Uterus (tissue), 4 donors: ENCODE measurements around the gene ANKRD44. TPM values are rescaled to one million over a fixed set of nuclear protein-coding genes. Genes with fewer than 3 reads are reported as not detected.

Source experiments
- DNase-seq, 2 donors: peaks; one replicate each; pipeline ENCODE4 v3.0.0-alpha.2; 2019 to 2020
- H3K27ac ChIP-seq, 2 donors: fragments of 200-600 bp; sonication (generic); 1 replicate in 1 of 2; 2 replicates in 1 of 2; pipeline ENCODE4 v1.5.1; 2016 to 2018
- H3K27me3 ChIP-seq, 2 donors: fragments of 200-600 bp; sonication (generic); one replicate each; pipeline ENCODE4 v1.5.1; 2018 to 2019; ENCODE audit warnings: control low read depth in 1 of 2
- H3K36me3 ChIP-seq, 2 donors: fragments of 200-600 bp; sonication (generic); one replicate each; pipeline ENCODE4 v1.5.1; 2019; ENCODE audit warnings: control low read depth in 1 of 2
- H3K4me1 ChIP-seq, 2 donors: fragments of 200-600 bp; sonication (generic); one replicate each; pipeline ENCODE4 v1.5.1; 2018 to 2019; ENCODE audit warnings: control low read depth in 1 of 2
- H3K4me3 ChIP-seq, 2 donors: fragments of 200-600 bp; sonication (generic); 1 replicate in 1 of 2; 2 replicates in 1 of 2; pipeline ENCODE4 v1.5.1; 2018 to 2019; ENCODE audit warnings: mild to moderate bottlenecking in 1 of 2
- H3K9me3 ChIP-seq, 2 donors: fragments of 200-600 bp; sonication (generic); one replicate each; pipeline ENCODE4 v1.5.1; 2019; ENCODE audit warnings: control low read depth in 1 of 2
- POLR2A ChIP-seq, 2 donors: fragments of 450-650 bp; IDR thresholded peaks; one replicate each; pipeline ENCODE4 v1.6.1; 2016; ENCODE audit warnings: antibody characterized with exemption in 2 of 2, mild to moderate bottlenecking in 1 of 2, moderate library complexity in 1 of 2
- intact Hi-C: fragments of 100-400 bp; cut with DNase I; formaldehyde crosslinking; loops from one replicate; pipeline ENCODE4 v1.15.1; 2023; ENCODE audit warnings: low total_unique reads
- total RNA-seq, 4 donors: library from RNA; depleted of rRNA in 3 of 4; stranded (reverse); fragments of >200 nt in 3 of 4; gene quantifications; one replicate each; pipeline versions ENCODE4 v1.1.0 to v1.2.4, GENCODE V29; 2014 to 2023
- TF ChIP-seq, protein P1 (sequence below), 4 experiments: fragments of 200-600 bp in 2 of 4; fragments of 450-650 bp in 2 of 4; sonication (generic) in 2 of 4; IDR thresholded peaks; one replicate each; pipeline ENCODE4 v1.5.1; 2016 to 2019; ENCODE audit warnings: antibody characterized with exemption in 4 of 4, mild to moderate bottlenecking in 2 of 4, moderate library complexity in 1 of 4
- donor health status: DM: yes; HTN: yes; CAD: no.

The ANKRD44 gene
- total RNA-seq, 4 donors from 2014 or later: 14.4 to 71.5 (median 23.2) TPM

DNA sequence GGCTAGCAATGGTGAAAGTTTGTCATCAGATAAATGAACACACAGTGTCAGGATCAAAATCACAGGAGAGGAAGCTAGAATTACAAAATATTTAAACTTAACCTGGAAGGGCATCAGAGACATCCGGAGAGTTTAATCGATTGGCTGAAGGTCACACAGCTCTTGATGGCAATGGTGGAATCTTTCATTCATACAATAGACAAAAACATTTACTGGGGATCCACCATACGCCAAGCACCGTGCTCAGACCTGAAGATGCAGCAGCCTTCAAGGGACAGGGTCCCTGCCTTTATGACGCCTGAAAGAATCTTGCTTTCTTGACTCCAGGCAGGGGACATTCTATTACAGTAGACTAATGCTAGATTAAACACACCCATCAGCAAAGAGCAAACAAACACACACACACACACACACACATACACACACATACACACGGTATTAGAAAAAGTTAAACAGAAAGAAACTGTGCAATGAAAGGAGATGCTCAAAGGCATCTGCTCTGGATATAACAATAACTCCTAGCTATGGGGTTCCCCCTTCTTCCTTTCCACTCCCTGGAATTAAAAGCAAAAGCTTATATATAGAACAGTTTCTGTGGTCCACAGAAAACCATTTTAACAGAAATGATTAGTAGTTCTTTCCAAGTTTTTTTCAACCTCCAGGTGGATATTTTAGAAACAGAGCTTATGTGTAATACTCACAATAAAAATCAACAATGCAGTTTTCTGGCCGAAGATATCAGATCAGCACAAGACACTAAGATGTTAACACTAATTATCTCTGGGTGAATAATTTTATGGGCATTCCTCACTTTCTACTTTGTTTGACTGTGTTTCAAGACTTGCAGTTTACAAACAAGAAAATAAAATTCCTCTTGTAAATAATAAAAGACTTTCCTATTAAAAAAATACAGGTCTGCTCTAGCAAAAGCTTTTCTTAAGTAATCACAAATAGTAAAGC, 151.7 kb downstream of the ANKRD44 start:
- Histone ChIP-seq H3K9me3 (no peaks in the 10 kb centered on the region), H3K4me3 (no peak overlapping the region), H3K36me3 (no peaks in the 10 kb centered on the region), H3K27me3 (no peaks in the 10 kb centered on the region), H3K27ac (no peak overlapping the region), H3K4me1 (no peaks in the 10 kb centered on the region)
- intact Hi-C loops: no loop called here
- no peak for DNase-seq
- TF ChIP-seq, protein P1, sequence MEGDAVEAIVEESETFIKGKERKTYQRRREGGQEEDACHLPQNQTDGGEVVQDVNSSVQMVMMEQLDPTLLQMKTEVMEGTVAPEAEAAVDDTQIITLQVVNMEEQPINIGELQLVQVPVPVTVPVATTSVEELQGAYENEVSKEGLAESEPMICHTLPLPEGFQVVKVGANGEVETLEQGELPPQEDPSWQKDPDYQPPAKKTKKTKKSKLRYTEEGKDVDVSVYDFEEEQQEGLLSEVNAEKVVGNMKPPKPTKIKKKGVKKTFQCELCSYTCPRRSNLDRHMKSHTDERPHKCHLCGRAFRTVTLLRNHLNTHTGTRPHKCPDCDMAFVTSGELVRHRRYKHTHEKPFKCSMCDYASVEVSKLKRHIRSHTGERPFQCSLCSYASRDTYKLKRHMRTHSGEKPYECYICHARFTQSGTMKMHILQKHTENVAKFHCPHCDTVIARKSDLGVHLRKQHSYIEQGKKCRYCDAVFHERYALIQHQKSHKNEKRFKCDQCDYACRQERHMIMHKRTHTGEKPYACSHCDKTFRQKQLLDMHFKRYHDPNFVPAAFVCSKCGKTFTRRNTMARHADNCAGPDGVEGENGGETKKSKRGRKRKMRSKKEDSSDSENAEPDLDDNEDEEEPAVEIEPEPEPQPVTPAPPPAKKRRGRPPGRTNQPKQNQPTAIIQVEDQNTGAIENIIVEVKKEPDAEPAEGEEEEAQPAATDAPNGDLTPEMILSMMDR (IDR thresholded peaks at IDR 0.05): no peak
- no peak for TF ChIP-seq POLR2A (IDR thresholded peaks at IDR 0.05)

DNA sequence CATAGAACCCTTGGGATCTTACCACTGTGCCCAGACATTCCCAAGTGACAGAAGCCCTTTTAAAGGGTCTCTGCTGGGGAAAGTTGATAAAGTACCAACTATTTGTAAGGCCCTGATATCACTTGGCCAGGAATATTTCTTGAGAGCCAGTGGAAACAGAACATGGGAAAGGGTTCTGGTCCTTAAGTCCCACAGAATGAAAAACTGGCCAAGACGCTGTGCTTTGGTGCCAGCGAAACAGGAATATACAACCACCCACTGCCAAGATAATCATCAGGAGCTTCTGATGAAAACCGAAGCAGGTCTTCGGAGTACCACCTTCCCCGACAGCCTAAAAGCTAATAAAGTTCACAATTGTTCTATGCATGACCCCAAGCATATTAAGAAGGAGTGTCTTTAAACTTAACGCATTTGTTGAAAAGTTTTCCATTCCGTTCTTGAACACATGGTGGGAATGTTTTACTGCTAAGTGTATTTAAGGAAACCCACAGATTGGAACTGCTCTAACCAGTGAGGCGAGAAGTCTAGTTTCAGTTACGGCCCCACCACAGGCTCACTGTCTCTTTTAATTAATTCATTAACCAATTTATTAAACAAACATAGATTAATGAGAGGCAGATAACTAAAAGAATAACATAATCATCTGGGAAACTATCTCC, 152.6 kb downstream of the ANKRD44 start:
- H3K27ac ChIP-seq: no peak overlapping the region
- TF ChIP-seq, protein P1 (IDR thresholded peaks at IDR 0.05): no peak
- TF ChIP-seq POLR2A (IDR thresholded peaks at IDR 0.05): no peak
- intact Hi-C loops: no loop called here

DNA sequence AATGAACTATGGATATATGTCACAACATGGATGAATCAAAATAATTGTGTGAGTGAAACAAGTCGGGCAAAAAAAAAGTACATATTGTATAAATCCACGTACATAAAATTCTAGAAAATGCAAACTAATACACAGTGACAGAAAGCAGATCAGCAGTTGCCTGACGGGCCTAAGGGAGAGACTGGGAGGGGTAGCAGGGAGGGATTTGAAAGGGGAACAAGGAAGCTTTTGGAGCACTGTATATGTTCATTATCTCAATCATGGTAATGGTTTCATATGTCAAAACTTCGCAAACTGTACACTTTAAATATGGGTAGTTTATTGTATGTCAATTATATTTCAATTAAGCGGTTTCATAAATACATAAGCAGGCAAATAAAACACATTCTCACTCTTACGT, 153.8 kb downstream of the ANKRD44 start:
- H3K36me3 ChIP-seq: no peaks in the 10 kb centered on the region
- H3K4me3 ChIP-seq: no peak overlapping the region
- H3K27ac ChIP-seq: no peak overlapping the region
- intact Hi-C loops: no loop called here
- H3K9me3 ChIP-seq: no peaks in the 10 kb centered on the region
- TF ChIP-seq, protein P1 (IDR thresholded peaks at IDR 0.05): no peak
- no peak for TF ChIP-seq POLR2A (IDR thresholded peaks at IDR 0.05)
- no peaks in the 10 kb centered on the region for H3K4me1 ChIP-seq
- DNase-seq: no peak
- H3K27me3 ChIP-seq: no peaks in the 10 kb centered on the region

More for the DNA sequence above, 152.6 kb downstream of the ANKRD44 start:
- Histone ChIP-seq H3K27me3 (no peaks in the 10 kb centered on the region), H3K36me3 (no peaks in the 10 kb centered on the region), H3K4me3 (no peak overlapping the region), H3K9me3 (no peaks in the 10 kb centered on the region), H3K4me1 (no peaks in the 10 kb centered on the region)
- DNase-seq: no peak

DNA sequence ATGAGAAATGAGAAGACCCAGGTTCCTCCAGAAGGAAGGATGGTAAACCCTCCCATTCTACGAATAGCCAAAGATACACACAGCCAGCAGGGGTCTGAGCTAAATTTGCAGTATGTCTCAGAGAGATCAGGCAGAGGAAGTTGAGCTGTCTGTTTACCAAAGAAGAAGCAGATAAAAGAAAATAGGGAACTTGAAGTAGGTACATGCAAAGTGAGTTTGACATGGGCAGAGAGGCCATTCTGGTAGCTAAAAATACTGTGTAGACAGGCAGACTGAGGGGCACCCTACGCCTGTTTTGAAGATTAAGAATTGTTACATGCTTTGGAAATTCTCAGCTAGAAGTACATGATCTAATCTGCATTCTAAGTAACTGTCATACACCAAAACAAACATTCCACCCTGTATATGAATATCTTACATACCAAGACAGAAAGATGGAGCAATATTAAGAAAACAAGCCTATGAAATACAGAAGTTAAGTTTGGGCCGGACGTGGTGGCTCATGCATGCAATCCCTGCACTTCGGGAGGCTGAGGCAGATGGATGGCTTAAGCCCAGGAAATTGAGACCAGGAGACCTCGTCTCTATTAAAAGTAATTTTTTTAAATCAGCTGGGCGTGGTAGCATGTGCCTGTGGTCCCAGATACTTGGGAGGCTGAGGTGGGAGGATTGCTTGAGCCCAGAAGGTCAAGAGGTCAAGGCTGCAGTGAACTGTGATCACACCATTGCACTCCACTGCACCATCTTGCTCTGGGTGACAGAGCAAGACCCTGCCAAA, 157.9 kb downstream of the ANKRD44 start:
- intact Hi-C loops: no loop called here
- Histone ChIP-seq H3K27me3 (no peaks in the 10 kb centered on the region), H3K4me1 (no peaks in the 10 kb centered on the region), H3K27ac (no peak overlapping the region), H3K4me3 (no peak overlapping the region), H3K9me3 (no peaks in the 10 kb centered on the region), H3K36me3 (no peaks in the 10 kb centered on the region)
- DNase-seq: no peak
- TF ChIP-seq, protein P1 (IDR thresholded peaks at IDR 0.05): no peak
- no peak for TF ChIP-seq POLR2A (IDR thresholded peaks at IDR 0.05)
